Vagina (tissue), 2 donors: Measurements from ENCODE around the gene ABCA5. TPM values are rescaled to one million over a fixed set of nuclear protein-coding genes. Genes with fewer than 3 reads are reported as not detected.

ENCODE experiments used
- DNase-seq, 2 donors: peaks; one replicate each; pipeline ENCODE4 v3.0.0-alpha.2; 2017; ENCODE audit errors: extremely low spot score in 2 of 2
- H3K27ac ChIP-seq: fragments of 200-600 bp; sonication (generic); one replicate; pipeline ENCODE4 v1.5.1; 2019
- H3K27me3 ChIP-seq: fragments of 200-600 bp; sonication (generic); one replicate; pipeline ENCODE4 v1.5.1; 2019
- H3K36me3 ChIP-seq, 2 donors: fragments of 200-600 bp; sonication (generic); one replicate each; pipeline ENCODE4 v1.5.1; 2017 to 2019
- H3K4me1 ChIP-seq: fragments of 200-600 bp; sonication (generic); one replicate; pipeline ENCODE4 v1.5.1; 2019
- H3K4me3 ChIP-seq, 2 donors: fragments of 200-600 bp; sonication (generic); 1 replicate in 1 of 2; 2 replicates in 1 of 2; pipeline ENCODE4 v1.5.1; 2016 to 2019
- H3K9me3 ChIP-seq: fragments of 200-600 bp; sonication (generic); one replicate; pipeline ENCODE4 v1.5.1; 2019
- CTCF ChIP-seq, 3 experiments: fragments of 450-650 bp in 2 of 3; fragments of 200-600 bp in 1 of 3; sonication (generic) in 1 of 3; IDR thresholded peaks; one replicate each; pipeline ENCODE4 v1.5.1; 2017 to 2019; ENCODE audit warnings: antibody characterized with exemption in 3 of 3, mild to moderate bottlenecking in 2 of 3, moderate library complexity in 2 of 3
- POLR2A ChIP-seq, 2 donors: fragments of 450-650 bp; IDR thresholded peaks; one replicate each; pipeline ENCODE4 v1.6.1; 2017; ENCODE audit warnings: antibody characterized with exemption in 2 of 2, mild to moderate bottlenecking in 2 of 2, moderate library complexity in 2 of 2
- POLR2AphosphoS5 ChIP-seq, 2 donors: sonication (generic); formaldehyde crosslinking; IDR thresholded peaks; one replicate each; pipeline ENCODE4 v1.9.0; 2017; ENCODE audit warnings: antibody characterized with exemption in 2 of 2, mild to moderate bottlenecking in 2 of 2, low read depth in 1 of 2; ENCODE audit not compliant: insufficient read depth in 1 of 2
- intact Hi-C: fragments of 100-400 bp; cut with DNase I; formaldehyde crosslinking; loops from one replicate; pipeline ENCODE4 v1.15.1; 2023
- total RNA-seq: library from RNA; depleted of rRNA; stranded (reverse); fragments of >200 nt; gene quantifications from one replicate; pipeline ENCODE4 v1.2.3, GENCODE V29; 2016

ABCA5 gene
- total RNA-seq, 1 donor from 2014 or later = 50.6 TPM

- intact Hi-C loops = no loop called here
- no peaks in the 10 kb centered on the region for H3K27me3 ChIP-seq
- no peak overlapping the region for H3K4me3 ChIP-seq
- TF ChIP-seq POLR2AphosphoS5 (IDR thresholded peaks at IDR 0.05; ENCODE audit: insufficient read depth in 1 of 2, low read depth in 1 of 2) = no peak
- no peak for TF ChIP-seq CTCF (IDR thresholded peaks at IDR 0.05)
- TF ChIP-seq POLR2A (IDR thresholded peaks at IDR 0.05) = no peak
- H3K27ac ChIP-seq = no peak overlapping the region
- no peaks in the 10 kb centered on the region for H3K36me3 ChIP-seq
- no peaks in the 10 kb centered on the region for H3K4me1 ChIP-seq
- no peaks in the 10 kb centered on the region for H3K9me3 ChIP-seq
- DNase-seq = no peak
Observed at GRCh38 chr17:69348429-69348828, 21.5 kb upstream of the ABCA5 start.

- intact Hi-C loops = no loop called here
- no peak for DNase-seq
- Histone ChIP-seq H3K27me3 (no peaks in the 10 kb centered on the region), H3K4me3 (no peak overlapping the region), H3K9me3 (no peaks in the 10 kb centered on the region), H3K36me3 (no peaks in the 10 kb centered on the region), H3K4me1 (no peaks in the 10 kb centered on the region), H3K27ac (no peak overlapping the region)
- TF ChIP-seq POLR2A (IDR thresholded peaks at IDR 0.05) = no peak
- TF ChIP-seq POLR2AphosphoS5 (IDR thresholded peaks at IDR 0.05; ENCODE audit: insufficient read depth in 1 of 2, low read depth in 1 of 2) = no peak
- no peak for TF ChIP-seq CTCF (IDR thresholded peaks at IDR 0.05)
Observed at GRCh38 chr17:69346766-69347165, 19.8 kb upstream of the ABCA5 start.

- Histone ChIP-seq H3K4me3 (no peak overlapping the region), H3K9me3 (no peaks in the 10 kb centered on the region), H3K27ac (no peak overlapping the region), H3K27me3 (no peaks in the 10 kb centered on the region), H3K36me3 (no peaks in the 10 kb centered on the region), H3K4me1 (no peaks in the 10 kb centered on the region)
- no peak for TF ChIP-seq CTCF (IDR thresholded peaks at IDR 0.05)
- TF ChIP-seq POLR2A (IDR thresholded peaks at IDR 0.05) = no peak
- TF ChIP-seq POLR2AphosphoS5 (IDR thresholded peaks at IDR 0.05; ENCODE audit: insufficient read depth in 1 of 2, low read depth in 1 of 2) = no peak
- no peak for DNase-seq
- intact Hi-C loops = no loop called here
Observed at GRCh38 chr17:69344939-69345338, 18.0 kb upstream of the ABCA5 start.

- Histone ChIP-seq H3K27me3 (no peaks in the 10 kb centered on the region), H3K4me3 (no peak overlapping the region), H3K9me3 (no peaks in the 10 kb centered on the region), H3K27ac (no peak overlapping the region), H3K4me1 (no peaks in the 10 kb centered on the region), H3K36me3 (no peaks in the 10 kb centered on the region)
- no peak for DNase-seq
- TF ChIP-seq POLR2AphosphoS5 (IDR thresholded peaks at IDR 0.05; ENCODE audit: insufficient read depth in 1 of 2, low read depth in 1 of 2) = no peak
- TF ChIP-seq CTCF (IDR thresholded peaks at IDR 0.05) = no peak
- TF ChIP-seq POLR2A (IDR thresholded peaks at IDR 0.05) = no peak
- intact Hi-C loops = no loop called here
Observed at GRCh38 chr17:69342896-69343644, 16.1 kb upstream of the ABCA5 start.

GRCh38 chr17:69339937-69340336 lies 13.0 kb upstream of the ABCA5 start:
- H3K4me3 ChIP-seq = no peak overlapping the region
- no peaks in the 10 kb centered on the region for H3K4me1 ChIP-seq
- no peaks in the 10 kb centered on the region for H3K27me3 ChIP-seq
- H3K9me3 ChIP-seq = no peaks in the 10 kb centered on the region
- no peaks in the 10 kb centered on the region for H3K36me3 ChIP-seq
- intact Hi-C loops = loop anchor here (10.0 kb wide), 1 partner anchor 185 kb away; no protein-coding TSS in a partner anchor
- DNase-seq = no peak
- no peak overlapping the region for H3K27ac ChIP-seq
- TF ChIP-seq POLR2AphosphoS5 (IDR thresholded peaks at IDR 0.05; ENCODE audit: insufficient read depth in 1 of 2, low read depth in 1 of 2) (no peak), CTCF (IDR thresholded peaks at IDR 0.05) (no peak), POLR2A (IDR thresholded peaks at IDR 0.05) (no peak)
